HFF-Myc (cell line): Measurements from ENCODE around the gene SBF1.
"Not testable (repeated sequence)": the region's sequence is repeated elsewhere in the genome, so short reads cannot be mapped to it uniquely, and the experiment has no call there.

ENCODE experiments used
- DNase-seq: peaks from one replicate; pipeline ENCODE4 v3.0.0-alpha.2; 2011; ENCODE audit warnings: low read depth; ENCODE audit errors: extremely low read depth
- H3K4me3 ChIP-seq: replicated peaks from 2 replicates; pipeline ENCODE4 v1.5.1; 2011; ENCODE audit warnings: low read depth, mild to moderate bottlenecking, control low read depth, low read length
- CTCF ChIP-seq: IDR thresholded peaks from 2 replicates; pipeline ENCODE4 v1.5.1; 2012; ENCODE audit warnings: mild to moderate bottlenecking, low read depth, low read length, control low read depth; ENCODE audit errors: missing control alignments

Gene SBF1

GRCh38 chr22:50520826-50521453 is 46.1 kb upstream of the SBF1 start:
- no peak for TF ChIP-seq CTCF
- DNase-seq = no peak
- H3K4me3 ChIP-seq = no peak overlapping the region

GRCh38 chr22:50520184-50520583 is 45.3 kb upstream of the SBF1 start:
- DNase-seq, H3K4me3 ChIP-seq: not testable (repeated sequence)

GRCh38 chr22:50519151-50519550 is 44.3 kb upstream of the SBF1 start:
- H3K4me3 ChIP-seq = no peak overlapping the region
- no peak for TF ChIP-seq CTCF
- no peak for DNase-seq

- no peak for DNase-seq
These were observed 43.8 kb upstream of the SBF1 start for GRCh38 chr22:50518606-50519005.

GRCh38 chr22:50517495-50518260 is 42.8 kb upstream of the SBF1 start:
- no peak for DNase-seq
- no peak overlapping the region for H3K4me3 ChIP-seq
- no peak for TF ChIP-seq CTCF

More at GRCh38 chr22:50518606-50519005, 43.8 kb upstream of the SBF1 start:
- H3K4me3 ChIP-seq = no peak overlapping the region
- no peak for TF ChIP-seq CTCF

GRCh38 chr22:50516891-50517290 is 42.1 kb upstream of the SBF1 start:
- no peak overlapping the region for H3K4me3 ChIP-seq
- TF ChIP-seq CTCF = no peak

GRCh38 chr22:50516068-50516467 is 41.2 kb upstream of the SBF1 start:
- no peak overlapping the region for H3K4me3 ChIP-seq
- no peak for DNase-seq
- no peak for TF ChIP-seq CTCF

More at GRCh38 chr22:50516891-50517290, 42.1 kb upstream of the SBF1 start:
- DNase-seq = no peak
